GM18505 (cell line): ENCODE results near the gene ELF2.
"Not testable (repeated sequence)": the region's sequence is repeated elsewhere in the genome, so short reads cannot be mapped to it uniquely, and the experiment has no call there.

ENCODE experiments used
- ATAC-seq: cut with Tn5 transposase; IDR thresholded peaks from one replicate; pipeline ENCODE4 v1.9.1; 2021; ENCODE audit not compliant: unreplicated experiment
- POLR2A ChIP-seq: IDR thresholded peaks from 4 replicates; pipeline ENCODE4 v1.6.1; 2011; ENCODE audit warnings: borderline replicate concordance; ENCODE audit not compliant: insufficient read depth, insufficient read length; ENCODE audit errors: extremely low read depth

The ELF2 gene

GRCh38 chr4:139177049-139177868 is at the start of gene ELF2:
TSS of gene ELF2 (minus strand) at chr4:139177218. CDS start at chr4:139137701, 39,517 bp downstream.
- ATAC-seq = peak; percentile 50
- TF ChIP-seq POLR2A = peak; percentile 26

- no peak for TF ChIP-seq POLR2A
- ATAC-seq = no peak
These were observed 46.8 kb upstream of the ELF2 start for GRCh38 chr4:139223682-139224317.

GRCh38 chr4:139222215-139222614 is 45.2 kb upstream of the ELF2 start:
- ATAC-seq = no peak
- no peak for TF ChIP-seq POLR2A

GRCh38 chr4:139221687-139222086 is 44.7 kb upstream of the ELF2 start:
- TF ChIP-seq POLR2A = no peak
- no peak for ATAC-seq

- no peak for ATAC-seq
- TF ChIP-seq POLR2A = no peak
These were observed 42.5 kb upstream of the ELF2 start for GRCh38 chr4:139219450-139220055.

- peak; percentile 99 for ATAC-seq
- no peak for TF ChIP-seq POLR2A
These were observed 37.1 kb upstream of the ELF2 start for GRCh38 chr4:139214039-139214534.

GRCh38 chr4:139213633-139214032 is 36.6 kb upstream of the ELF2 start:
- not testable (repeated sequence) for ATAC-seq

GRCh38 chr4:139212900-139213299 is 35.9 kb upstream of the ELF2 start:
- no peak for TF ChIP-seq POLR2A
- no peak for ATAC-seq

GRCh38 chr4:139210486-139210885 is 33.5 kb upstream of the ELF2 start:
- ATAC-seq = no peak

GRCh38 chr4:139209470-139210063 is 32.5 kb upstream of the ELF2 start:
- no peak for TF ChIP-seq POLR2A
- ATAC-seq = no peak

More at GRCh38 chr4:139210486-139210885, 33.5 kb upstream of the ELF2 start:
- no peak for TF ChIP-seq POLR2A

- ATAC-seq = no peak
- no peak for TF ChIP-seq POLR2A
These were observed 31.5 kb upstream of the ELF2 start for GRCh38 chr4:139208404-139208945.

- TF ChIP-seq POLR2A = no peak
- ATAC-seq = no peak
These were observed 30.9 kb upstream of the ELF2 start for GRCh38 chr4:139207873-139208403.

- TF ChIP-seq POLR2A = no peak
- ATAC-seq = no peak
These were observed 30.2 kb upstream of the ELF2 start for GRCh38 chr4:139207247-139207646.
